PC-3 (cell line): ENCODE measurements around the gene TFRC. TPM values are rescaled to one million over a fixed set of nuclear protein-coding genes. Genes with fewer than 3 reads are reported as not detected.
"Not testable (repeated sequence)": the region's sequence is repeated elsewhere in the genome, so short reads cannot be mapped to it uniquely, and the experiment has no call there.

ENCODE experiments used
- ATAC-seq: fragments of 200-7000 bp; cut with Tn5 transposase; 2 replicates; pipeline ENCODE4 v1.9.1; 2020; ENCODE audit warnings: mild to moderate bottlenecking, moderate library complexity
- BruUV-seq: library from RNA; stranded (reverse); fragments of 400-500 nt; replicated peaks from 2 replicates; lab custom pipeline; 2021; lab: Mats Ljungman, UMichigan
- CTCF ChIA-PET: fragments of 300-600 bp; sonication (Branson Sonifier 250); formaldehyde crosslinking; loops from one replicate; lab custom pipeline; 2022; ENCODE audit warnings: antibody characterized with exemption; lab: Charles Lee
- POLR2A ChIA-PET: fragments of 300-600 bp; sonication (Branson Sonifier 250); formaldehyde crosslinking; loops from one replicate; lab custom pipeline; 2022; ENCODE audit warnings: antibody characterized with exemption; ENCODE audit not compliant: unreplicated experiment; lab: Charles Lee
- DNase-seq: peaks from one replicate; pipeline ENCODE4 v3.0.0-alpha.2; 2015
- H2AFZ ChIP-seq: fragments of 300-600 bp; sonication (generic); 2 replicates; pipeline ENCODE4 v1.6.0; 2016; ENCODE audit warnings: antibody characterized with exemption, low read length
- H3F3A ChIP-seq: fragments of 300-600 bp; sonication (generic); one replicate; pipeline ENCODE4 v1.6.0; 2017; ENCODE audit warnings: antibody characterized with exemption, low read length, control low read depth, mild to moderate bottlenecking; ENCODE audit not compliant: unreplicated experiment
- H3K27ac ChIP-seq: fragments of 300-600 bp; sonication (generic); 2 replicates; pipeline ENCODE4 v1.5.1; 2016; ENCODE audit warnings: mild to moderate bottlenecking, low read length
- H3K27me3 ChIP-seq: fragments of 300-600 bp; sonication (generic); 2 replicates; pipeline ENCODE4 v1.6.1; 2016; ENCODE audit warnings: low read length, mixed read lengths
- H3K36me3 ChIP-seq: fragments of 300-600 bp; sonication (generic); 2 replicates; pipeline ENCODE4 v1.6.1; 2016; ENCODE audit warnings: low read depth, mixed run types, low read length, mixed read lengths
- H3K4me1 ChIP-seq: fragments of 300-600 bp; sonication (generic); 2 replicates; pipeline ENCODE4 v1.5.1; 2016; ENCODE audit warnings: low read length; ENCODE audit not compliant: insufficient read depth
- H3K4me2 ChIP-seq: fragments of 300-600 bp; sonication (generic); 2 replicates; pipeline ENCODE4 v1.6.0; 2016; ENCODE audit warnings: low read length
- H3K4me3 ChIP-seq: fragments of 300-600 bp; sonication (generic); 2 replicates; pipeline ENCODE4 v1.5.1; 2016; ENCODE audit warnings: mild to moderate bottlenecking, low read length, mixed read lengths
- H3K79me2 ChIP-seq: fragments of 300-600 bp; sonication (generic); 2 replicates; pipeline ENCODE4 v1.6.1; 2017; ENCODE audit warnings: low read length, mixed read lengths
- H3K9ac ChIP-seq: fragments of 300-600 bp; sonication (generic); 2 replicates; pipeline ENCODE4 v1.6.0; 2016; ENCODE audit warnings: mild to moderate bottlenecking, low read length
- H3K9me2 ChIP-seq: fragments of 300-600 bp; sonication (generic); replicated peaks from 2 replicates; pipeline ENCODE4 v1.6.1; 2016; ENCODE audit warnings: mixed run types, low read length, mixed read lengths
- H3K9me3 ChIP-seq: fragments of 300-600 bp; sonication (generic); 2 replicates; pipeline ENCODE4 v1.6.1; 2016; ENCODE audit warnings: low read length, mixed read lengths
- H4K20me1 ChIP-seq: fragments of 300-600 bp; sonication (generic); 2 replicates; pipeline ENCODE4 v1.6.1; 2016; ENCODE audit warnings: low read length, mixed read lengths
- CTCF ChIP-seq: fragments of 300-600 bp; sonication (generic); conservative IDR thresholded peaks from 2 replicates; pipeline ENCODE4 v1.5.1; 2017; ENCODE audit warnings: antibody characterized with exemption, low read depth, mild to moderate bottlenecking, low read length
- EZH2 ChIP-seq: fragments of 300-600 bp; sonication (generic); IDR thresholded peaks from one replicate; pipeline ENCODE4 v1.6.1; 2017; ENCODE audit warnings: antibody characterized with exemption, mild to moderate bottlenecking, low read length; ENCODE audit not compliant: unreplicated experiment
- EZH2phosphoT487 ChIP-seq: fragments of 300-600 bp; sonication (generic); IDR thresholded peaks from 2 replicates; pipeline ENCODE4 v1.6.1; 2018; ENCODE audit warnings: mild to moderate bottlenecking, antibody characterized with exemption, low read length, borderline replicate concordance
- intact Hi-C: fragments of 100-400 bp; cut with micrococcal nuclease; formaldehyde crosslinking; loops from 2 replicates; pipeline ENCODE4 v1.9.0; 2023
- total RNA-seq: library from RNA; depleted of rRNA; stranded (reverse); fragments of >200 nt; gene quantifications from 2 replicates; pipeline ENCODE4 v1.2.3, GENCODE V29; 2014

TFRC gene
- total RNA-seq, 1 experiment from 2014 or later = 287 TPM

- no peak for DNase-seq
- ATAC-seq = no peak
- Histone ChIP-seq H3K9me3 (no peaks in the 10 kb centered on the region), H3K27ac (no peak overlapping the region), H2AFZ (no peak overlapping the region), H3K4me1 (peaks cover 13% of the 10 kb centered on the region), H3K27me3 (no peaks in the 10 kb centered on the region), H3K36me3 (peaks cover 53% of the 10 kb centered on the region), H3K4me3 (no peak overlapping the region), H3K9ac (no peak overlapping the region), H3K9me2 (no peaks in the 10 kb centered on the region), H4K20me1 (peaks cover 53% of the 10 kb centered on the region), H3K79me2 (peaks cover 79% of the 10 kb centered on the region), H3F3A (no peaks in the 10 kb centered on the region), H3K4me2 (no peak overlapping the region)
- ChIA-PET CTCF (interaction anchor here (0.6 kb wide), 1 partner anchor 632 kb away, joined by 6 read pairs; no protein-coding TSS in a partner anchor), POLR2A (interaction anchor here (0.6 kb wide), 1 partner anchor 105 kb away, joined by 12 read pairs; no protein-coding TSS in a partner anchor)
- intact Hi-C loops = no loop called here
- TF ChIP-seq CTCF (no peak), EZH2phosphoT487 (no peak), EZH2 (no peak)
- BruUV-seq = no TSS peak
Observed at GRCh38 chr3:196075013-196075412, 6.9 kb downstream of the TFRC start.

- H4K20me1 ChIP-seq = peaks cover 36% of the 10 kb centered on the region
- H3K79me2 ChIP-seq = peaks cover 62% of the 10 kb centered on the region
- DNase-seq (peak; percentile 74), ATAC-seq (peak; percentile 99)
- ChIA-PET CTCF (interaction anchor here (0.8 to 1.0 kb wide), 3 partner anchors 87 to 126 kb away, joined by 3 to 4 read pairs (median 4); no protein-coding TSS in a partner anchor), POLR2A (no interaction called here)
- intact Hi-C loops = loop anchor here (1.0 to 2.0 kb wide), 2 partner anchors 87 to 123 kb away; no protein-coding TSS in a partner anchor
- BruUV-seq = no TSS peak
- H3K9ac ChIP-seq = no peak overlapping the region
- no peak overlapping the region for H3K27ac ChIP-seq
- H3K4me3 ChIP-seq = no peak overlapping the region
- H2AFZ ChIP-seq = no peak overlapping the region
- H3K9me2 ChIP-seq = no peaks in the 10 kb centered on the region
- no peaks in the 10 kb centered on the region for H3K4me1 ChIP-seq
- no peaks in the 10 kb centered on the region for H3F3A ChIP-seq
- H3K4me2 ChIP-seq = no peak overlapping the region
- H3K36me3 ChIP-seq = peaks cover 66% of the 10 kb centered on the region
- H3K9me3 ChIP-seq = no peaks in the 10 kb centered on the region
- no peaks in the 10 kb centered on the region for H3K27me3 ChIP-seq
- no peak for TF ChIP-seq EZH2
- TF ChIP-seq CTCF = peak; percentile 85
- no peak for TF ChIP-seq EZH2phosphoT487
Observed at GRCh38 chr3:196073255-196073753, 8.6 kb downstream of the TFRC start.

- Histone ChIP-seq H3K9ac (no peak overlapping the region), H3K4me3 (no peak overlapping the region), H3K79me2 (peaks cover 52% of the 10 kb centered on the region), H3K9me3 (no peaks in the 10 kb centered on the region), H3K27ac (no peak overlapping the region), H3K4me2 (no peak overlapping the region), H4K20me1 (peaks cover 26% of the 10 kb centered on the region), H2AFZ (no peak overlapping the region), H3K36me3 (peaks cover 76% of the 10 kb centered on the region), H3K9me2 (no peaks in the 10 kb centered on the region), H3K4me1 (no peaks in the 10 kb centered on the region), H3K27me3 (no peaks in the 10 kb centered on the region), H3F3A (no peaks in the 10 kb centered on the region)
- ATAC-seq = no peak
- no peak for TF ChIP-seq EZH2phosphoT487
- no peak for TF ChIP-seq CTCF
- no peak for TF ChIP-seq EZH2
- CTCF ChIA-PET = no interaction called here
- intact Hi-C loops = loop anchor here (2.0 kb wide), 1 partner anchor 88 kb away; no protein-coding TSS in a partner anchor
- no peak for DNase-seq
- POLR2A ChIA-PET = no interaction called here
- no TSS peak for BruUV-seq
Observed at GRCh38 chr3:196072313-196072712, 9.6 kb downstream of the TFRC start.

DNA sequence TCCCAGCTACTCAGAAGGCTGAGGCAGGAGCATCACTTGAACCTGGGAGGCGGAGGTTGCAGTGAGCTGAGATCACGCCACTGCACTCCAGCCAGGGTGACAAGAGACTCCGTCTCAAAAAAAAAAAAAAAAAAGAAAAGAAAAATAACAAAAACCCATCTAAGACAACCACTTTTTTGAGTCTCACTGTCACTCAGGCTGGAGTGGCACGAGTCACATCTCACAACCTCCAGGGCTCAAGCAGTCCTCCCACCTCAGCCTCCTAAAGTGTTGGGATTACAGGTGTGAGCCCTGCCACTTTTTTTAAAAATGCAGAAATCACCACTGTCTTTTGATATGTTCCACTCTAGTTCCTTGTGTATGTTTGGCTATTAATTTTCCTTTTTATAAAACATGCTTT lies 13.1 kb downstream of the TFRC start:
- BruUV-seq, H3K27me3 ChIP-seq, DNase-seq, POLR2A ChIA-PET, H3K4me3 ChIP-seq, H3F3A ChIP-seq, intact Hi-C loops, H3K4me2 ChIP-seq, H3K4me1 ChIP-seq, H3K27ac ChIP-seq, H3K9me3 ChIP-seq, ATAC-seq, H2AFZ ChIP-seq, CTCF ChIA-PET, H3K9ac ChIP-seq, H3K9me2 ChIP-seq: not testable (repeated sequence)
- peaks cover 83% of the 10 kb centered on the region for H3K36me3 ChIP-seq
- peaks cover 14% of the 10 kb centered on the region; the same call in 1 of the 2 replicates for H4K20me1 ChIP-seq
- peaks cover 22% of the 10 kb centered on the region for H3K79me2 ChIP-seq
